COLO668 (cell line): ENCODE data around the gene CD36.

Experiments used
- DNase-seq: peaks from one replicate; lab custom pipeline; 2025; ENCODE audit not compliant: unreplicated experiment; lab: John Stamatoyannopoulos, UW

CD36 gene

DNA sequence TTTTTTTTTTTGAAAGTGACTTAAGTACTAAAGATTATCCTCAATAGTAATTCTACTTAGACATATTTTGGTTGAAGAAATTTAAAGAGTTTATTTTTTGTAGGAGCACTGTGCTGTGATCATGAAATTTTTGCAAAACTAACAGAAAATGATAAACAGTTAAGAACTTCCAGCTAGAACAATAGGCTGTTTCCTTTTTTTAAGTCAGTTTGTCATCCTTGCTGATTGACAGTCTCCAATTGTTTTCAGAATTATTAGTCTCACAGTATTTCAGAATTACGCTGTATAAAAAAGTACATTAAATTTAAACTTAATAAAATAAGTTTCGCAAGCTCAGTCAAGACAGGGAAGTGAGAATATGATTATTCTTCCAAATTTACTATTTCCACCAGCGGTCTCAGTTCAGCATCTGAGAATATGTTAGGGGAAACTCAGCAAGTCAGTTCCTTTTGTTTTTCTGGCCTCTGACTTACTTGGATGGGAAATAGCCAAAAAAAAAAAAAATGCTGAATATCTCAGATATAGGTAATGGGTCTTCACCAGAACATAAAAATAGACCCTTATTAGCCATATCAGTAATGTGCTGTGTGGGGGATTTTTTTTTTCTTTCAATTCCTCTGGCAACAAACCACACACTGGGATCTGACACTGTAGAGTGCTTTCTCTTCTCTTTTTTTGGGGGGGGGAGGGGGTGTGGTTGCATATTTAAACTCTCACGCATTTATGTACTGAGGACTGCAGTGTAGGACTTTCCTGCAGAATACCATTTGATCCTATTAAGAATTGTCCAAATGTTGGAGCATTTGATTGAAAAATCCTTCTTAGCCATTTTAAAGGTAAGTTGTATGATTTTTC lies at the start of gene CD36:
TSS of gene CD36 (plus strand) at position 732 of the 855 bp plus-strand sequence. CDS start 8,099 bp downstream, outside the sequence.
- DNase-seq: no peak

DNA sequence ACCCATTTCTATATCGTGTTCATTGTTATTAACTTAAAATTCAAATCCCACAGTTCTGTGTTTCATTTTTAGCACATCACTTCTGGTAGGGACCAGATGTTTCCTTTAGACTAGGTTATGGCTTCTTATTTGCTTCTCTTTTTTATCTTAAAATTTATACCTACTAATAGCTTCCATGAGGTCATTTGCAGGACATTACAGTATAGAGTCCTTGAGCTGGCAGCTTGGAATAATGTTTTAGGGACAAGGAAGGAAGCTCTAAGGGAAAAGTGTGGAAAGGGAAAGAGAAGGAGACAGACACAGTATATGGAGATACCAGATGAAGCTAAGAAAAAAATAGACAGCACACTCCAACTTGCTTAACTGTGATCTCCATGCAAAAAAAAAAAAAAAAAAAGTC lies 48.8 kb upstream of the CD36 start:
- DNase-seq: no peak

DNA sequence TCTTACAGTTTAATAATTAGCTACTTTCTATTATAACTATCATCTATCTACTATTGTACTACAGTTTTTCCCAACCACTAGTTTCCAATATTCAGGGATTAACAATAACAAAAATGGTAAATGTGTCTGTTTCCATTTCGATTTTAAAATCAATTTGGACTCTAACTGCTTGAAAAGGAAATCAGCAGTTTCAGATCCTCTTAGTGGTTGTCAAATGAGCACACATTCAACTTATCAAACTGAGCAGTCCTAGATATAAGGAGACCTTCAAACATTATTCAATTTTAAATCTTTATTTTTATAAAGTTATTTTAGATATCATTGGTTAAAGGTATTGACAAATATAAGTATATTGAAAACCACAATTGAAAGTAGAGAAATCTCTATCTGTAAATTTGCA lies 46.8 kb upstream of the CD36 start:
- DNase-seq: no peak

DNA sequence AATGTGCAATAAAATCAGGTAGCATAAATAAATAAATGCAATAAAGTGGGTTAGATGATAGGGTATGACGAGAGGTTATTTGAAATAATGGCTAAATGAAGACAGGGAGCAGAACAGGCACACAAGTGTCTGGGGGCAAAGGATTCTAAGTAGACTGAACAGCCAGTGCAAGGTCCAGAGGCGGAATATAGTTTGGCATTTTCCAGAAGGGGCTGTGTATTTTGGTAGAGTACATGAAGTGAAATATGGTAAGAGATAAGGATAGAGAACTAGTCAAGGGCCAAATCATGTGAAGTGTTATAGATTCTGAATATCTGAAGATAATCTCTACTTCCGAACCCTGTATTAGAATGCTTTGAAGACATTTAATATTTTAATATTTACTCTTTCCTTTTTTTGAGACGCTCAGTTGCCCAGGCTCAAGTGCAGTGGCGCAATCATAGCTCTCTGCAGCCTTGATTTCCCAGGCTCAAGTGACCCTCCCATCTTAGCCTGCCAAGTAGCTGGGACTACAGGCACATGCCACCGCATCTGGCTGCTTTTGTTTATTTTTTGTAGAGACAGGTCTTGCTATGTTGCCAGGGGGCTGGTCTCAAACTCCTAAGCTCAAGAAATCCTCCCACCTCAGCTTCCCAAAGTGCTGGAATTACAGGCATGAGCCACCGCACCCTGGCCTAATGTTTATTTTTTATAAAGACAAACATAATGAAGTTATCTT lies 44.4 kb upstream of the CD36 start:
- no peak for DNase-seq

DNA sequence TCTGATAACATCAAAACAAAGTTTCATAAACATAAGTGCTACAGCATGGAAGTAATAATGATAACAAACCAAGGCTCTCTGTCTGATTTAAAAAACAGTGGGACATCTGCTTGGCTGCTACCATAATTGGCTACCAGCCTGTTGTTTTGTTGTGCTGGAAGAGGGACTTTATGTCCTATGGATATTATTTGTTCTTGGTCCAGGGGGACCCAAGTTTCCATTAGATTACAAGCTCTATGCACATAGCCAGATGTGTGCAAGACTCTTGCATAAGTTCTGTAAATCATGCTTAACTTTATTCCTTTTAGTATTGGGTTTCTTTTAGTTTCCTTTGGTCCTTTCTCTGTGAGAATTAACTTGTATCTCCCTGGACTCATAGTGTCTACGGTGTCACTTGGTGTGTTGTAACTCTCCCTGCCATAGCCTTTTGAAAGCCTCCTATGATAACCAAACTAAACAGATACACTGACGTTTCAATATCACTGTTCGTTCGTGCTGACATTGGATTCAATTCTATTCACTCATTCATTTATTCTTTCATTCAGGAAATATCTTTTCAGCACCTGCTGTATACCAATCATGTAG lies 41.4 kb upstream of the CD36 start:
- DNase-seq: no peak

DNA sequence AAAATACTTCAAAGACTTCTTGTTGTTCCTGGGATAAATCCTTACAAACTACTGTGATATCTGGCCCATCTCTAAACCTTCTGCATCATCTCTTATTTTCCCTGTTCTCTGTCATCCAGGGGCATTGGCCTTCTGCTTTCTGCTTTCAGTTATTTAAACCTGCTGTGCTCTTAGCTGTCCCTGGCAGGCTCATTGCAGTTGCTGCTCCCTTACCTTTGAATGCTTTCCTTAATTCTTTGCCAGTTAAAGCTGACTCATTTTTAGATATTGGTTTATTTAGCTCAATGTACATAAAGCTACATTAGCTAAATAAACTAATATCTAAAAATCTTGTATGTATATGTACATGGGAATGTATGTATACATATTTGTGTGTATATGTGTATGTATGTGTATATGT lies 40.6 kb upstream of the CD36 start:
- no peak for DNase-seq

DNA sequence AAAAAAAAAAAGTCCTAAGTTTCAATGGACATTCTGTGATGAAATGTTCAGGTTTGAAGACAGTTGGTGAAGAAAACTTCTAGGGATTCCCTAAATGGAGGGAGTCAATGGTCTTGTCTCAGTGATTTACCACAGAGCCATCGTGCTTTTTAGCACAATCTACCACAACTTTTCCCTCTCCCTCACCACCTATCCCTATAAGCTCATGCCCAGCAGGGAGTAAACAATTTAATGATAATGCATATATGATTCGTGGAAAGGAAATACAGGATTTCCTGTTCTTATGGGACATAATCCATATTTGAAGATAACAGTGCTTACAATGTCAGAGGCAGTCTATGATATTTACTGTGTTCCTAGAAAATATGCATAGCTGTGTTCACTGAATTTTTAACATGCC lies 38.4 kb upstream of the CD36 start:
- DNase-seq: no peak

DNA sequence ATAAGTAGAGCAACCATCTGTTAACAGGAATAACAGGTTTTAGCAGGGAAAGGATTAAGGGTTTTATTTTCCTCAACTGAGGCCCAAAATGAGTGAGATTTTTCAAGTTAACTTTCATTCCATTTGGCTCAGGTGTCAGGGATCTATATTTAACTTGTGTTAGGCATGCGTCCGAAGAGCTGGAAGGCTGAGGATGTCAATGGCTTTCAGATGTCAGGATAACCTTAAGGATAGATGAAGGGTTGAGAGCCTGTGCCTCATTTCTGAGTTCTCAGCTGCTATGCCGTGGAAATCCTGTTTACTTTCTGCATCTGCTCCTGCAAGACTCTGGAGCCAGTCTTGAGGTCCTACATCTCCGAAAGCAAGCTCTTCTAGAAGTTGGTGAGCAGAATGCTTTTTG lies 36.4 kb upstream of the CD36 start:
- no peak for DNase-seq

DNA sequence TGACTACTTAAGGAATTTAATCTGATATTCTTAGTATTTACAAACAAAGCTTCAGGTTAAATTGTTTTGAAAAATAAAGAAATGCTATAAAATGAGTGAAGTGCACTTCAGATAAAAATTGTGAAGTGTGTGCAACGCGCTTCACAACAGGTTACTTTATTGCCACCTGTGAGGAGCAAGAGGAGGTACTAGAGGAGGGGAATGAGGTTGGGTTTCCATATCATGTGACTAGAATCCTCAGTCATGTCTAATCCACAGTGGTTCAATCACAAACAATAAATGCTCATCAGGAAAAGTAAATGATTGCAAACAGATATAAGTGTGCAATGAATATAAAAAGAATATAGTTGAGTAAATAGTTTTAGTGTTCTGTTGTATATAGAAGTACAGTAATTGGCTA lies 34.5 kb upstream of the CD36 start:
- DNase-seq: no peak

DNA sequence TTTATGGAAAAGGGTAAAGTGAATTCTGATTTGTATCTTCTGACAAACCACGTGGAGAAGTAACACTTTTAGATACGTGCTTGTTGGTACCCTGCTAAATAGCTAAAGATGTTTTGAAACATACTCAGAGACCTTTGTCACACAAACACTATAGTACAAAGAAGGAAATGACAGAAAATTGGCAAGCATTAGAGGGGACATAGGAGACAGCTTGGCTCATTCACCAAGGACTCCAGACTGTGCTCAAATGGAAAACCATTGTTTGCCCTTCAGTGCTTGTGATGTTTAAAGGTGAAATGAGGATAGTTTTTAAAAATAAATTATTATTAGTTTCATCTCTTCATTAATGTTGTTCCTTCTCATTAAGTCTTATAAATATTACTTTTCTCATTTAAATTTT lies 34.0 kb upstream of the CD36 start:
- no peak for DNase-seq

DNA sequence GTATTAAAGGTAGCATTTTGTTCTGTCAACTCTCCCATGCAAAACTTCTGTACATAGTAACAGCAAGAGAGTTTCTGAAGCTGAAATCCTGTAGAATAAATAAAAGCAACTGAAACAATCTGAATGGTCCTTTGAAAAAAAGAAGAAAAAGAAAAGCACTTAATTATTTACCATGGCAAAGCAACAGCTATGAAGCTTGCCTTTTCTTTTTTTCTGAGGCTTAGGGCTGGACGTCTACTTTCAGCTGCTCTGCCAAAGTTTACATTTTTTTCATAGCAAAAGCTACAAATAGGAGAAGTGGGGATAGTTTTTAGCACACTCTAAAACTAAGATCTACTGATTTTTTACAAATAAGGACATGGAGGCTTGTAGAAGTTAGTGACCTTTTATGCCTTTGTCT lies 31.3 kb upstream of the CD36 start:
- no peak for DNase-seq

DNA sequence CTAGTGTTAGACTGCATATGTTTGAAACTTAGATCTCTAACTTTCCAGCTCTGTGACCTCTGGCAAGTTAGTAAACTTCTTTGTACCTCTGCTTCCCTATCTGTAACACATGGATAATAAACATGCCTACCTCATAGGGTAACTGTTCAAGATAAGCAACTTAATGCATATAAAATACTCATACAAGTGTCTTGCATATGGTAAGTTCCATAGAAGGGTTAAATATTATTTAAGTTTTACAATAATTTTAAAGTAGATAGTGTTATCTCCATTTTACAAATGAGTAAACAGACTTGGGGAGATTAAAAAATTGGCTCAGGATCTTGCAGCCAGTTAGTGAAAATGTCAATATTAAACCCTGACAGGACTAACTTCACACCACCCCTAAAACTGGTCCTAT lies 30.1 kb upstream of the CD36 start:
- no peak for DNase-seq

DNA sequence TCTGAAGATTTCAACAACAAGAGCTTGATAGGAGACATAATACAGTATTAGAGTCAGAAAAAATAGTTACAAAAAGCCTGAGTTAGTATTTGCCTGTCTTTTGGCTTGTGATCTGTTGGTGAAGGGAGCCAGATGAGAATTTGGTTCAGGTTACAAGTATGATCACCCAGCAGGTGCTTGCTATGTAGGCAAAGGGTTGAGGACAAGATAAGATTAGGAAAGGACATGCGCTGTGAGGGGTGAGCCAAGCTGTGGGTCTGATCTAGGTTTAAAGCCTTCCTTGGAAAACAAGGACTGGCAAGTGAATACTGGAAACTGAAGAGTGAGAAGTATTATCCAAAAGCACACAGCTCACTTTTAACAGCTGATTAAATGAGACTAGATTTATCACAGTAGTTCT lies 28.7 kb upstream of the CD36 start:
- no peak for DNase-seq

DNA sequence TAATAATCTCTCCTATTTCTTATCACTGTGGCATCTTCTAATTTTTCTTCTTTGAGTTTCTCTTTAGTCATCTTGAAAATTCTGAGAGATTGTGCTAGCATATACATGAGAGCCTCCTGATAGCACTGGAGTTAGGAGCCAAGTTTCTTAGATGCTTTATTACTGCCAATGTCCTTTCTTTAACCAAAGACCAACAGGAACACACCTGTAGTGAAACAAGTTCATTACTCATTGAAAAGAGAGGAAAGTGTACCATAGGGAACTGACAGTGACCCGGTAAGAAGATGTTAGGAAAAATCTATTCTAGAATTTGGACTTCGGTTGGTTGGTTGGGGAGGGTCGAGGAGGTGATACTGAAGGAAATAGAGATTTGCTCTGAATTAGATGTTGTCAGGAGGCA lies 27.1 kb upstream of the CD36 start:
- no peak for DNase-seq

DNA sequence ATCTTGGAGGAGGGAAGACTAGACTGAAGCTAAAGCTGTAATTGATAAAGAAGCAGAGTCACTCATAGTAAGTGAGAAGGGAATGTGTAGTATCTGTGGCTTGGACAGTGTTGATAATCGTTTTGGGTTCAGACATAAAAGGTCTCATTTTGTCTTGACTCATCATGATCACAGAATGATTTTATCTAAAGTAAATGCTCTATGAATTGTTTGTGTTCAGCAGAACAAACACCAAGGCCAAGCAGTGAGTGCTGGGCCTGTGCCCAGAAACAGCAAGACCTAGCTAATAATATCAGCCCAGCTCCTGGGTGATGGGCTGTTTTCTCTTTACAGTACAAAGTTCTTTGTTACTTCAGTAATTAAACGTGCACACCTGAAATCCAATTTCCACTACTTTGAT lies 26.7 kb upstream of the CD36 start:
- peak; percentile 20 for DNase-seq

DNA sequence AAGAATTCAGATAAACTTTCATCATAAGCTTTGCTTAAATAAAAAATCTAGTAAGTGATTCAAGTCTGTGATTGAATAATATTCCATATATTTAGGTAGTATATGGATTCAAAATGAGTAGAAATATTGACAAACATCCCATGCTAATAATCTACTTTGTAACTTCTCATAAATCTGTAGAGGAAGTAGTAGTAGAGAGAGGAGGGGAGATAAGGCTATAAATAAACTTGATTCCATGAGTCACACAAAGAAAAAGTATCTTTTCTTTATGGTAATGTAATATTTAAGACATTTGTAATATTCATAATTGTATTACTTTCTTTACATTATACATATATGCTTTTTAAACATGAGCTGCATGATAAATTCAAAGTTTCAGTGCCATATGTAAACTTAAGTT lies 25.6 kb upstream of the CD36 start:
- DNase-seq: no peak

DNA sequence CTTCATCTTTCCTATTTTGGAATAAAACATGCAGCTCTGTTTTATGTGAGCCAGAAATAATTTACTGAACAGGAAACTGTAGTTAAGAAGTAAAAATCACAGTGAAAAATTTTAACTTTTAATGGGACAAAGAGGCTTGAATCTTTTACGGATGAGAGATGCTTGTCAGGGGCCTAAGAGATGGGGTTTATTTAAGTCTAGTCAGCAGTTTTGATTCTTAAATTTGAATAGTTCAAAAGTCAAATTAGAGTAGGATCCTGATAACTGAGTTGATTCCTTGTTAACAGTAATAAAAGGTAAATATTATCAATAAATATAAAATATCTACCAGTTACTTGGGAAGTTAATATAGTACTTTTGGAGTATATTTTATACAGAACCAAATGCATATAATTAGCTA lies 24.9 kb upstream of the CD36 start:
- no peak for DNase-seq

DNA sequence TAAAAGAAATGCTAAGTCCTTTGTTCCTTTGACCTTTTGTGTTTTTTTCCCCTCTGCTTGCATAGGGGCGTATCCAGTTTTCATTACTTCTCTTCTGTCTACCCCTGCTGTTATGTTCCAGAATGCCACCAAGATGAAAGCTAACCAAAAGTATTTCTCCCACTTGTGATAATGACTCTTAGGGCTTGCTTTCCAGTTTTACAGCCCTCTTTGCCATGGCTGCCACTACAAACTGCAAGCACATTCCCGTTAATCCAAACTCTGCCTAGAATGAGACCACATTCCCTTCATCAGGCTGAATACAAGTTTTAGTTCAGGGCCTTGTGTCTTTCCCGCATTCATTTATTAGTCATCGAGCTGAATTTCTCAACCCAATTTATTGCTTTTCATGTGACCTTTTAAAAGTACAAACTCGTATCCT lies 23.6 kb upstream of the CD36 start:
- DNase-seq: no peak

DNA sequence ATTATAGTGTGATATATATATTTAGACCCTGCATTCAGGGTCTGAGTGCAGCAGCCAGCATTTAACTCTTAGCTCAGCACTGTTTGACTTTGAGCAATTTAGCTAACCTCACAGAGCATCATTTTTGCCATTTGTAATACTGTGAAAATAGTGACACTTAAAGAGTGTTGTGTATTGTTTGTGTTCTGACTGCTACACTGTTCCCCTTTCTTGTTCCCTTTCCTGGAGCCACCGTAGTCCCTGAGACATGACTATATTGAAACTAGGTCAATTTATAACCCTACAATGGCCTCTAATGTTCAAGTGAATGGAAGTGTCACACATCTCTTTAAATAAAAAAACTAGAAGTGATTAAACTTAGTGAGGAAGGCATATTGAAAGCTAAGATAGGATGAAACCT lies 20.3 kb upstream of the CD36 start:
- no peak for DNase-seq

DNA sequence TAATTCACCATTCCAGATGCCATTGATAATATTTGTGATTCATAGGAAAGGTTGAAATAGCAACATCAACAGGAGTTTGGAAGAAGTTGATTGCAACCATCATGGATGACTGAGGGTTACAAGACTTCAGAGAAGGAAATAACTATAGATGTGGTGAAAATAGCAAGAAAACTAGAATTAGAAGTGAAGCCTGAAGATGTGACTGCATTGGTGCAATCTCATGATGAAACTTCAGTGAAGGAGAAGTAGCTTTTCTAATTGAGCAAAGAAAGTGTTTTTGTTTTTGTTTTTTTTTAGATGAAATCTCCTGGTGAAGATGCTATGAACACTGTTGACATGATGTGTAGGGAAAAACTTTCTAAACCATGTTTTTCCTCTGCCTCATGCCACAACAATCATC lies 18.7 kb upstream of the CD36 start:
- no peak for DNase-seq

DNA sequence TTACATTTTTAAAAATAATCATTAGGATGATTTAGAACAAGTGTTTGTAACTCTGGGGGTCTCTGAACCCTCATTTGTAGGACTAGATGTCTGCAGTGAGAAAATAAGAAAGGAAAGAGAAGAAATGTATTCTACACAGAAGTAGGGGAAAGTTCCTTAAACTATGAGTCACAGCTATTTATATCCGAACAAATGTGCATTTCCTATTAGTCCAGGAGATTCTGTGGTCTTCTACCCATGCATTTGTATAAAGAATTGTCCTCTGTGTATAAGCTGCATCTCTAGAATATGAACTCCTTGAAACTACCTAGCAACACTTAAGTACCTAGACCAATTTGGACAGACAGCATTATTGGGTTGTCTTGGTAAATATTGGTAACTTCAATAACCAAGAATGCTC lies 15.9 kb upstream of the CD36 start:
- no peak for DNase-seq
